22Rv1 (cell line): ENCODE data around the gene DIP2C.

ENCODE experiments used
- ZFX ChIP-seq: fragments of 450-650 bp; IDR thresholded peaks from 2 replicates; pipeline ENCODE4 v1.6.1; 2017; ENCODE audit warnings: antibody characterized with exemption, borderline replicate concordance
- TF ChIP-seq, protein P1 (sequence below): fragments of 450-650 bp; IDR thresholded peaks from 2 replicates; pipeline ENCODE4 v1.5.1; 2017; ENCODE audit warnings: mild to moderate bottlenecking

DNA sequence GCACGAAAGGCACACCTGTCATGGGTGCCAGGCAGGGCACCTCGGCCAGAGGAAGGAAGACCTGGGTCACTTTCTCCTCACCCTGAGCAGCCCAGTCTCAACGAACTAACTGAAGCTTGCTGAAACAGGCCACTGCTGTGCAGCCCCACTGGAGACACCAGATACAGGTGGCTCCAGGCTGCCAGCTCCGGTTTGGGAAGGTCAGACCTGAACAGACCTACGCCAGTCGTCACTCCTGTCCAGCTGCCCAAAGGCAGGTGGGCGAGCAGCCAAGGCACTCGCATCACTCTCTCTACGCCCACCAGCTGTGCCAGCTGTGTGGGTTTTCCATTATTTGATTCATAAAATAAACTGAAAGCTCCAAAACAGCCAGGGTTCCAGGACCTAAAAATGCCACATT, 298.2 kb downstream of the DIP2C start:
- TF ChIP-seq, protein P1, sequence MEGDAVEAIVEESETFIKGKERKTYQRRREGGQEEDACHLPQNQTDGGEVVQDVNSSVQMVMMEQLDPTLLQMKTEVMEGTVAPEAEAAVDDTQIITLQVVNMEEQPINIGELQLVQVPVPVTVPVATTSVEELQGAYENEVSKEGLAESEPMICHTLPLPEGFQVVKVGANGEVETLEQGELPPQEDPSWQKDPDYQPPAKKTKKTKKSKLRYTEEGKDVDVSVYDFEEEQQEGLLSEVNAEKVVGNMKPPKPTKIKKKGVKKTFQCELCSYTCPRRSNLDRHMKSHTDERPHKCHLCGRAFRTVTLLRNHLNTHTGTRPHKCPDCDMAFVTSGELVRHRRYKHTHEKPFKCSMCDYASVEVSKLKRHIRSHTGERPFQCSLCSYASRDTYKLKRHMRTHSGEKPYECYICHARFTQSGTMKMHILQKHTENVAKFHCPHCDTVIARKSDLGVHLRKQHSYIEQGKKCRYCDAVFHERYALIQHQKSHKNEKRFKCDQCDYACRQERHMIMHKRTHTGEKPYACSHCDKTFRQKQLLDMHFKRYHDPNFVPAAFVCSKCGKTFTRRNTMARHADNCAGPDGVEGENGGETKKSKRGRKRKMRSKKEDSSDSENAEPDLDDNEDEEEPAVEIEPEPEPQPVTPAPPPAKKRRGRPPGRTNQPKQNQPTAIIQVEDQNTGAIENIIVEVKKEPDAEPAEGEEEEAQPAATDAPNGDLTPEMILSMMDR: no peak
- TF ChIP-seq ZFX: no peak
